Cortex of kidney (tissue), 1 donor: ENCODE data around the gene TMEM242.
"Not testable (repeated sequence)": the region's sequence is repeated elsewhere in the genome, so short reads cannot be mapped to it uniquely, and the experiment has no call there.

Experiments
- DNase-seq: peaks from one replicate; lab custom pipeline; 2025; lab: John Stamatoyannopoulos, UW

The TMEM242 gene

GRCh38 chr6:157323255-157323965 is at the start of gene TMEM242:
TSS of gene TMEM242 (minus strand) at chr6:157323519. CDS start at chr6:157323499, 20 bp downstream.
- no peak for DNase-seq

GRCh38 chr6:157372501-157373280 is 49.4 kb upstream of the TMEM242 start:
- no peak for DNase-seq

GRCh38 chr6:157370755-157371154 is 47.4 kb upstream of the TMEM242 start:
- DNase-seq: no peak

GRCh38 chr6:157368359-157369049 is 45.2 kb upstream of the TMEM242 start:
- no peak for DNase-seq

- DNase-seq: no peak
These were observed 43.3 kb upstream of the TMEM242 start for GRCh38 chr6:157366648-157367047.

- no peak for DNase-seq
These were observed 41.4 kb upstream of the TMEM242 start for GRCh38 chr6:157364705-157365104.

GRCh38 chr6:157361886-157362285 is 38.6 kb upstream of the TMEM242 start:
- DNase-seq: no peak

GRCh38 chr6:157358287-157358686 is 35.0 kb upstream of the TMEM242 start:
- no peak for DNase-seq

GRCh38 chr6:157346373-157346772 is 23.1 kb upstream of the TMEM242 start:
- DNase-seq: no peak

GRCh38 chr6:157343732-157344131 is 20.4 kb upstream of the TMEM242 start:
- DNase-seq: no peak

- no peak for DNase-seq
These were observed 16.1 kb upstream of the TMEM242 start for GRCh38 chr6:157339432-157339831.

- DNase-seq: no peak
These were observed 14.4 kb upstream of the TMEM242 start for GRCh38 chr6:157337751-157338150.

- not testable (repeated sequence) for DNase-seq
These were observed 14.0 kb upstream of the TMEM242 start for GRCh38 chr6:157337276-157337675.

- DNase-seq: no peak
These were observed 12.5 kb upstream of the TMEM242 start for GRCh38 chr6:157335829-157336228.

- DNase-seq: no peak
These were observed 10.6 kb upstream of the TMEM242 start for GRCh38 chr6:157333956-157334355.

GRCh38 chr6:157333537-157333936 is 10.2 kb upstream of the TMEM242 start:
- no peak for DNase-seq

GRCh38 chr6:157332813-157333212 is 9.5 kb upstream of the TMEM242 start:
- no peak for DNase-seq

GRCh38 chr6:157330831-157331230 is 7.5 kb upstream of the TMEM242 start:
- DNase-seq: no peak

GRCh38 chr6:157329829-157330228 is 6.5 kb upstream of the TMEM242 start:
- no peak for DNase-seq

GRCh38 chr6:157328108-157328692 is 4.9 kb upstream of the TMEM242 start:
- DNase-seq: no peak

- DNase-seq: no peak
These were observed 3.7 kb upstream of the TMEM242 start for GRCh38 chr6:157326979-157327378.

- no peak for DNase-seq
These were observed 1.9 kb upstream of the TMEM242 start for GRCh38 chr6:157325069-157325805.
